22Rv1 (cell line): ENCODE data around the gene GNMT.

Source experiments
- CTCF ChIP-seq: fragments of 450-650 bp; IDR thresholded peaks from 2 replicates; pipeline ENCODE4 v1.5.1; 2017; ENCODE audit warnings: mild to moderate bottlenecking
- ZFX ChIP-seq: fragments of 450-650 bp; IDR thresholded peaks from 2 replicates; pipeline ENCODE4 v1.6.1; 2017; ENCODE audit warnings: antibody characterized with exemption, borderline replicate concordance

GRCh38 chr6:42974919-42975505, 14.5 kb downstream of the GNMT start:
- TF ChIP-seq CTCF (no peak), ZFX (no peak)
